GM19035 (cell line): ENCODE data around the gene MSI2.

ENCODE experiments used
- ATAC-seq: cut with Tn5 transposase; IDR thresholded peaks from one replicate; pipeline ENCODE4 v1.9.1; 2021; ENCODE audit not compliant: unreplicated experiment

Gene MSI2

GRCh38 chr17:57269052-57269451, 12.7 kb downstream of the MSI2 start:
- ATAC-seq, result no peak

GRCh38 chr17:57269598-57270255, 13.4 kb downstream of the MSI2 start:
- ATAC-seq, result no peak

GRCh38 chr17:57270801-57271245, 14.5 kb downstream of the MSI2 start:
- no peak for ATAC-seq

DNA sequence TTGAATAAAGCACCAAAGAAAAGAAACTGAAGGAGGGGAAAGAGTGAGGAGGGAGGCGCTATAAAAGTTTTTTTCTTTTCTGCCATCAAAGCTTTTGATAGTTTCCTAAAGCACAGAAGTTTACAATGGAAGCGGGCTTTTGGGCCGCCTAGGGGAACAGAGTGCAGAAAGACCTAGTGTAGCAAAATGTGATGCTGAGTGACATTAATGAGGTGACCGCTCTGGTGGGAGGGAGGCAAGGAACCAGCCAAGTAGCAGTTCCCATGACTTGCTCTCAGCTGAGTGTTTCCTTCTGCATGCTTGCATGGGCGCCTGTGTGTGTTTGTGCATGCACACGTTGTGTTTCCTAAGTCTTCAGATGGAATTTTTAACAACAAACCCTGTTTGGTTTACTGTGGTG, 15.5 kb downstream of the MSI2 start:
- ATAC-seq, result no peak

GRCh38 chr17:57273490-57273889, 17.2 kb downstream of the MSI2 start:
- no peak for ATAC-seq

GRCh38 chr17:57274162-57274561, 17.8 kb downstream of the MSI2 start:
- ATAC-seq, result no peak

DNA sequence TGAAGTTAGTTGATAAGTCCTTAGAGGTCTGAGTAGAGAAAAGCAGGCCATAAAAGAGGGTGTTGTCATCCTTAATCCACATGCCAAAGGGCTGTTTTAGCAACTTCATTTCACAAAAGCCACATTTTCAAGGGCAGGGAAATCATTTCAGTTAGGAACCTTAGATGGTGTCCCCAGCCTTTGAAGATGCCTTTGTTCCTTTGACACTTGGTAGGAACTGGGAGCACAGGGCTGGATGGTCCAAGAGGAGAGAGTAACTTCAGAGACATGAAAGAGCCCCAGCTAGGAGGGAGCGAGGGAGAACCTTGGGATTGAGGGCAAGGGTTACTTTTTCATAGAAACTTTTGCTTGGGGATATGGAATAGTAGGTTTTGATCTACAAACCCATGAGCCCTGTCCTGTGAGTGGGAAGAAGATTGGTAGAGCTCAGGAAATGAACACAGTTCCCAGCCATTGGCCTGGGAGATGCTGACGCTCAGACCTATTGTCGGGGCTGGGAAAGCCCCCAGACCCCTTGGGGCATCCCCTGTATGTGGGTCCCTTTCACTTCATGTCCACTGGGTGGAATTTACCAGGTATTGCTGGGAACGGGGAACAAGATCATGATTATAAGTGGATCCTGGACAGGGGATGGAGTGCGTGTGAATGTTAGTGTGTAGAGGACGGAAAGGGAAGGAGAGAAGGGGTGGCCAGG, 18.9 kb downstream of the MSI2 start:
- no peak for ATAC-seq

DNA sequence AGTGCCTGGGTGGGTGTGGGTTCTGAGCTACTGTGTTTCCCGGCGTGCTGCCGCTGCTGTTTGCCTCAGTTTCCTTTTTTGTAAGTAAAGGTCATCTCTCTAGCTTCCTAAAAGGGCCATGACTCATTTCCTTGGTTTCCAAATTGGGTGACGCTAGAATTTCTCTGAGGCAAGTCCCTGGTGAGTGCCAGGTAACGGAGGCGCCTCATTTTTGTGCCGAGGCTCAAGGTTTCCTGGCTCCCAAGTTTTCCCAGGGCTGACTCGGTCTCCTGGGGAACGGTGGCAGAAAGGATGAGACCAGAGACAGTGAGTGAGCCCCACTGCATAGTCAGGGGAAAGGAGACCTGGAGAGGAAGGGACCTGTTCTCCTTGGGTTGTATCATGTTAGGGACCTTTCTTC, 20.3 kb downstream of the MSI2 start:
- ATAC-seq, result no peak

DNA sequence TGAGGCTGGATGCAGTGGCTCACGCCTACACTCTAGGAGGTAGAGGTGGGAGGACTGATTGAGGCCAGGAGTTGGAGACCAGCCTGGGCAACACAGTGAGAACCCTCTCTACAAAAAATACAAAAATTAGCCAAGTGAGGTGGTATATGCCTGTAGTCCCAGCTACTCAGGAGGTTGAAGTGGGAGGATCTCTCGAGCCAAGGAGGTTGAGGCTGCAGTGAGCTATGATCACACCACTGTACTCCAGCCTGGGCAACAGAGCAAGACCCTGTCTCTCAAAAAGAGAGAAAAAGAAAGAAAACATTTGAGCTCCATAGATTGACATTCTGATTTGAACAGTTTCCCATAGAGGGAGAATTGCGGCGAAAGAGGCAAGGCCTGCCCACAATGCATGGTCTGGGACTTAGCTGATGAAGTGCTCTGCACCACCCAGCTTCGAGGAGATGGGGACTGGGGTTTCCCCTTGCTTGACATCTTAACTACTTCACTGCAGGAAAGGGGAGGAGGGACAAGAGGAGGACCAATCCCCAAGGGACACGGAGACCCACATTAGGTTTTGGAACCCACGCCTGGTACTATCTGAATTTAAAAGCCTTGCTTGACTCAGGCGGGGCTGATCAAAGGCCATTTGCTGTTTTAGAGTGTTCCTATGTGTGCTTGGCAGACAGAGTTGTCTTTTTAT, 21.7 kb downstream of the MSI2 start:
- ATAC-seq, result no peak

- no peak for ATAC-seq
Observed at GRCh38 chr17:57278740-57279387, 22.5 kb downstream of the MSI2 start.

- ATAC-seq, result no peak
Observed at GRCh38 chr17:57279432-57279831, 23.1 kb downstream of the MSI2 start.

GRCh38 chr17:57281887-57282286, 25.6 kb downstream of the MSI2 start:
- no peak for ATAC-seq

DNA sequence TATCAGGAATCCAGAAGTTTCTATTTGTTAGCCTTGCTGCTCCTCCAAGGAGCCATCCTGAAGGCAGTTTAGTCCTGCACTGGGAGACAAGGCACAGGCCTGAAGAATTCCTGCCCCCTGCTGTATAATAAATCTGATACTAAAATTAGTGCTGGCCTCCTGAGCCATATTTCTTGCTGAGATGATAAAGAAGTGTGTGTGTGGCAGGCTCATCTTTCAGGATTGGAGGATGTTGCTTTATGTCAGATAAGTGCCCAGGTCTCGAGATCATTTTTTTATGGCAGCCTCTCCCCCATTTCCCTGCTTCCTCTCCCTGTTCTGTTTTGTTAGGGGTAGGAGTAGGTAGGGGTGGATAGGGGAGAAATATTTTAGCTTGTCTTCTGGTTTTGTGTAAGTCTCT, 26.0 kb downstream of the MSI2 start:
- no peak for ATAC-seq

DNA sequence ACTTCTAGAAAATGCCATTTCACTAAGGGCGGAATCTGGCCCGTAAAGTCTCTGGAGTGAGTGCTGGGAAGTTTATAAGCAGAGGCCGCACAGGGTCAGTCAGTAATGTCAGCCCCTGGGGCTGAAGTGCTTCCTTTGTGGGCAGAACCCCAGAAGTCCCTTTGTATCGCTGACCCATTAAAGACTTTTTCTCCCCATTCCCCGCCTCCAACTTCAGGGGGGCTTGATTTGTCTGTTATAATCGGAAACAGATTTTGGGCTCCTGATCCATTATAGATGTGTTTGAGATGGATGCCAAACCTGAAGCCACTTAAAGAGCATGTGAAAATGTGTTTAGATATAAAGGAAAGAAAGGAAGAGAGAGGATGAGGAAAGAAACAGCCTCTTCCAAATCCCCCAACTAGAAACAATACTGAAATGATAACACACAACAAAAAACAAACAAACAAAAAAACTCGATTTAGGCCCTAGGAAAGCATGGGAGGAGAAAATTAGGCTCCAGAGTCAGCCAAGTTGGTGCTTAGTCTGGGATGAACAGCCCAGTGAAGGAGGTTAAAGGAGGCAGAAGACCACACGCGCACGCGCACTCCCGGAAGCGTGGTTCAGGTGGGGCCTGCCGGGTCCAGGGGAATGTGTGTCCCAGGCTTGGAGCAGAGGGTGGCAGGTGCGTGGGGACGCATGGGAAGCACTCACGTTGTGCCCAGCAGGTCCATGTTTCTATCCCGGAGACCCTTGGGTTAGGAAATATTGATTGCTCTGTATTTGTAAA, 27.1 kb downstream of the MSI2 start:
- ATAC-seq, result no peak

DNA sequence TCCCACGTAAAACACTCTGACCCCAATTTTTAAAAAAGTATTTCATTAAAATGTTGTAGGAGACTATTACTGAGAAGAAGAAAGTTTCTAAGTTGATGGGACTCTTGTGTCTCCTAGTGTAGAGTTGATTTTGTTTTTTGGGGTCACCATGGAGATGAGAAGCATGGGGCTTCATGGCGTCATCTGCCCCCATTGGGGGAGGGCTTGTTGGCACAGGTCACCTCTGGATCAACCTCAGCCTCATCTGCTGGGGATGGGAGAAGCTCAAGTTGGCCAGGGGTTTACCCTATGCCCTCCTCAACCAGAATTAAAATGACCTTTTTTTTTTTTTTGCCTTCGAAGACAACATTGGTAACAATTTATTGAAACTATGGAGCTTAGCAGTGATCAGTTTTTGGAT, 28.3 kb downstream of the MSI2 start:
- ATAC-seq, result no peak

DNA sequence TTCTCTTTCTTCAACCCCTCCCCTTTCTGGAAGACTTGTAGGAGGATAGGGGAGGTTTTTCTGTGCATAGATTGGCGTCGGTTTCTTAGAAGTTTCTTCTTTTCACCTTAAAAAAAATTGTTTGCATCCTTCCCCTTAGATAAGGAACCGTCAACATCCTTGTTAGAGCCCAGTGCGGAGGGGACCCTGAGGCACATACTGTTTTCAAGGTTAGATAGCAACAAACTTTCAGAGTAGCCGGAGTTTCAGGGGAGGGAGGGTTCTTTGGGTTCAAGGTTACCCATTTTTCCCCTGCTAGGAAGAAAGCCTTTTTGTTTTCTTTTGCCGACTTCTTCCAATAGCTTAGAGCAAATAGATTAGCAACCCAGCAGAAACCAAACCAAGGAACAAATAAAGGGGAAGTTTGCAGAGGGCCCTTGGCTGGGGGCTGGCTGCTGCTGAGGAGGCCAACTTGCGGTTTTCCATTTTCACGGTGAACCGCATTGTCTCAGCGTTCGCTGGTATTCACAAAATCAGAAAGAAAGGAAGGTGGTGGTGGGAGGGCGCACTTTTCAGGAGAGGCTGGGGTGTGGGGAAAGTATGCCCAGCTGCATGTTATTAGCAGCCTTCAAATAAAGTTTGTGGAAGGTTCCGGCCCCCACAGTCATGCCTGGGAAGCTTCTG, 28.8 kb downstream of the MSI2 start:
- no peak for ATAC-seq

- no peak for ATAC-seq
Observed at GRCh38 chr17:57285701-57286100, 29.4 kb downstream of the MSI2 start.

DNA sequence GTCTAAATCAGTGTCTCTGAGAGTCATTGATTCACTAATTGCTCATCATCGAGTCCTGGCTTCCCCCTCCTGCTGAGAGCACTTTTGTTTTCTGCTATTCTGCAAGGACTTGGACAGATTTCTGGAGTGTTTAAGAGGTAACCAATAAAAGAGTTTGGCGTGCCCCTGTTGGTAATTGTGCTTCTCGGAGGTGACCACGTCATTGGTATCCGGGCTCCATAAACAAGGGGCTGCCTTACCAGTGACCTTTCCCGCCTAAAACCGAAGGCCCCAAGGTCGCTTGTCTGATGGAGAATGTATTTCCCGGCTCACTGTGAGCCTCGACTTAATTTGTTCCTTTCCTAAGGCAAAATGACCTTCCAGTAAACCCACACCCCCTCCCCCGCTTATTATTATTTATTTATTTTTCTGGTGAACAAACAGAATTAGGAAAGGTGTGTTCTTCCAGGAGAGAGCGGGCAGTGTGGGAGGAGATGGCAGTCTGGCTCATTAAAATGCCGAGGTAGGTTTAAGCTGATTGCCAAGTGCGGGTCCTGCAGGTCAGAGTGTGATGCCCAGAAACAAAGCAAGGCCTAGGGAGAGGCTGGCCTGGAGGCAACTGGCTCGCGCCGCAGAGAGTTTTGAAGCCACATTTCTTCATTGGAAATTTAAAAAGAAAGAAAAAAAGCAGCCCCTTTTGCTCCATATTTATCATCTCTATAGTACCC, 30.2 kb downstream of the MSI2 start:
- ATAC-seq, result no peak

DNA sequence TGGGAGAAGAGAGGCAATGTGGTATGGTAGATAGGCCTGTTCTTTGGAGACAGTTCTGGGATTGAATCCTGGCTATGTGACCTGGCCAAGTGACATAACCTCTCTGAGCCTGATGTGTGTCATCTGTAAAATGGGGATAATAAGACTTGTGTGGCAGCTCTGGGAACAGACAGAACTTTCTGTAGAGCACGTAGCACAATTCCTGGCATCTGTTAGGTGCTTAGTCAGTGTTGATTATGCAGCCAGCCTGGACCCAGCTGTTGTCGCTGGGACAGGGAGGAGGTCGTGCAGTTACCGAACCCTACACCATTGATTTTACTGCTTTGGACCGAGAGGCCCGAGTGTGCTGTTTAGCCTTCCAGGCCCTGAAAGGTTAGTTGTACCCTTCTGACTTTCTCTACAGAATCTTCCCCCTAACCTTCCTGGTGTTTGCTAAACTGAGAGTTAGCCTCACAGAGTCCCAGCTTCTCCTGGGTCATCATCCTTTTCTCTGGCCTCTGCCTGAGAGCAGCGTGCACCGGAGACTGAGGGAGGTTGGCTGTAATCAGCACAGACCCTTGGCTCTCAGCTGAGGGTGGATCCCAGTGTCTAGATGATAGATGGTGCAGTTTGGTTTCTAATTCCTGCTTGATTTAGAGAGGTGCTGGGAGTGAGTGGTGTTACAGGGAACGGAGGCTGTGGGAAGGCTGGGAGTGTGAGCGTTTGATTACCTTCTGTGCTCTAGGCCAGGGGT, 31.9 kb downstream of the MSI2 start:
- no peak for ATAC-seq
